ENCODE data around the gene GCNA.
"Not testable (repeated sequence)": the region's sequence is repeated elsewhere in the genome, so short reads cannot be mapped to it uniquely, and the experiment has no call there.

The GCNA gene

DNA sequence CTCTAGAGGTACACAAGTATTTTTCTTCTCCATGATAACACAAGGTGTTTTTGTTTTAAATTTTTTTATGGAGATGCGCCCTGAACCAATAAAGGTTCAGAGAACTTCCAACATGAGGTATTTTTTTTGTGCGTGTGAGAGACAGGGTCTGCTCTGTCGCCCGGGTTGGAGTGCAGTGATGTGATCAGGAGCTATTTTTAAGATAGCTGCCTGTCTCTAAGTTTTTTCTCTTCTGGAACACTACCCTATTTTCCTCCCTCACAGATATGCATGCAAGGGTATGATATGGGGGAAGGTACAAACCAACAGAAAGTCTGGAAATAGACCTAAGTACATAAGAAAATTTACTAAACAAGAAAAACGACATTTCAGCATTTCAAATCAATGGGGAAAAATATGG, 3.0 kb downstream of the GCNA start:
- Histone ChIP-seq H2AFZ (ENCODE audit: low read depth, low read length) (no peak overlapping the region), H3K4me1 (ENCODE audit: insufficient read depth, low read length) (no peaks in the 10 kb centered on the region), H3K9ac (ENCODE audit: low read depth, low read length) (no peak overlapping the region), H3K4me3 (ENCODE audit: low read depth in 1 of 2, low read length in 2 of 2) (no peak overlapping the region), H3K4me2 (ENCODE audit: insufficient read depth, low read length) (no peak overlapping the region), H3K27ac (ENCODE audit: low read length) (no peak overlapping the region), H3K79me2 (ENCODE audit: insufficient read depth, low read length) (no peaks in the 10 kb centered on the region), H4K20me1 (ENCODE audit: insufficient read depth, low read length) (no peaks in the 10 kb centered on the region), H3K36me3 (ENCODE audit: insufficient read depth, low read length) (peaks cover 16% of the 10 kb centered on the region; the same call in 1 of the 2 replicates), H3K9me3 (ENCODE audit: insufficient read depth, low read length, severe bottlenecking) (no peaks in the 10 kb centered on the region), H3K27me3 (ENCODE audit: insufficient read depth, low read length, poor library complexity) (no peaks in the 10 kb centered on the region)
- ATAC-seq (ENCODE audit: insufficient read depth, low read depth) (no peak), DNase-seq (no peak)
- TF ChIP-seq EZH2 (IDR thresholded peaks at IDR 0.05; ENCODE audit: borderline replicate concordance, low read depth, low read length, severe bottlenecking), result no peak
- TF ChIP-seq, protein P1, sequence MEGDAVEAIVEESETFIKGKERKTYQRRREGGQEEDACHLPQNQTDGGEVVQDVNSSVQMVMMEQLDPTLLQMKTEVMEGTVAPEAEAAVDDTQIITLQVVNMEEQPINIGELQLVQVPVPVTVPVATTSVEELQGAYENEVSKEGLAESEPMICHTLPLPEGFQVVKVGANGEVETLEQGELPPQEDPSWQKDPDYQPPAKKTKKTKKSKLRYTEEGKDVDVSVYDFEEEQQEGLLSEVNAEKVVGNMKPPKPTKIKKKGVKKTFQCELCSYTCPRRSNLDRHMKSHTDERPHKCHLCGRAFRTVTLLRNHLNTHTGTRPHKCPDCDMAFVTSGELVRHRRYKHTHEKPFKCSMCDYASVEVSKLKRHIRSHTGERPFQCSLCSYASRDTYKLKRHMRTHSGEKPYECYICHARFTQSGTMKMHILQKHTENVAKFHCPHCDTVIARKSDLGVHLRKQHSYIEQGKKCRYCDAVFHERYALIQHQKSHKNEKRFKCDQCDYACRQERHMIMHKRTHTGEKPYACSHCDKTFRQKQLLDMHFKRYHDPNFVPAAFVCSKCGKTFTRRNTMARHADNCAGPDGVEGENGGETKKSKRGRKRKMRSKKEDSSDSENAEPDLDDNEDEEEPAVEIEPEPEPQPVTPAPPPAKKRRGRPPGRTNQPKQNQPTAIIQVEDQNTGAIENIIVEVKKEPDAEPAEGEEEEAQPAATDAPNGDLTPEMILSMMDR (IDR thresholded peaks at IDR 0.05; ENCODE audit: borderline replicate concordance, extremely low read depth, low read length, poor library complexity, severe bottlenecking), result no peak

DNA sequence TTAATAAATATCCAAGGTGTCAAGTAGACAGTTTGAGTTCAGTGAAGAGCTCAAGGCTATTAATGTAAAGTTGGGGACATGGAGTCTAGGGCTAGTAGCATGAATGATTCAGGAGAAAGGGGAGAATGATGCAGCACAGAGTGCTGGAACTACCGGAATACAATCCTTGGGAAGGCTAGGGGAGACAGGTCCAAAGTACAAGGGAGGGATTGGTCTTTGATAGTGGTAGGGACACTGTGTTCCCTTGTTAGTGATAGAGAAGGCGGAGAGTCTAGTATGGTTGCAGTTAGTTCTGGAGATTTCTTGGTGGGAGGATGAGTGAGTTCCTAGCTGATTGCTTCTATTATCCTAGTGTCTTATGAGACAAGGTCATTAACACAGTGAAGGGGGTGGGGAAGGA, 8.7 kb downstream of the GCNA start:
- no peak overlapping the region for H3K4me2 ChIP-seq (ENCODE audit: insufficient read depth, low read length)
- H3K79me2 ChIP-seq (ENCODE audit: insufficient read depth, low read length), result no peaks in the 10 kb centered on the region
- DNase-seq, result no peak
- no peak overlapping the region for H3K27ac ChIP-seq (ENCODE audit: low read length)
- H2AFZ ChIP-seq (ENCODE audit: low read depth, low read length), result no peak overlapping the region
- H4K20me1 ChIP-seq (ENCODE audit: insufficient read depth, low read length), result no peaks in the 10 kb centered on the region
- no peaks in the 10 kb centered on the region for H3K9me3 ChIP-seq (ENCODE audit: insufficient read depth, low read length, severe bottlenecking)
- TF ChIP-seq, protein P1 (IDR thresholded peaks at IDR 0.05; ENCODE audit: borderline replicate concordance, extremely low read depth, low read length, poor library complexity, severe bottlenecking), result no peak
- no peak for TF ChIP-seq EZH2 (IDR thresholded peaks at IDR 0.05; ENCODE audit: borderline replicate concordance, low read depth, low read length, severe bottlenecking)
- H3K4me3 ChIP-seq (ENCODE audit: low read depth in 1 of 2, low read length in 2 of 2), result no peak overlapping the region
- ATAC-seq (ENCODE audit: insufficient read depth, low read depth), result no peak
- no peaks in the 10 kb centered on the region for H3K36me3 ChIP-seq (ENCODE audit: insufficient read depth, low read length)
- no peaks in the 10 kb centered on the region for H3K27me3 ChIP-seq (ENCODE audit: insufficient read depth, low read length, poor library complexity)
- no peak overlapping the region for H3K9ac ChIP-seq (ENCODE audit: low read depth, low read length)
- H3K4me1 ChIP-seq (ENCODE audit: insufficient read depth, low read length), result no peaks in the 10 kb centered on the region

DNA sequence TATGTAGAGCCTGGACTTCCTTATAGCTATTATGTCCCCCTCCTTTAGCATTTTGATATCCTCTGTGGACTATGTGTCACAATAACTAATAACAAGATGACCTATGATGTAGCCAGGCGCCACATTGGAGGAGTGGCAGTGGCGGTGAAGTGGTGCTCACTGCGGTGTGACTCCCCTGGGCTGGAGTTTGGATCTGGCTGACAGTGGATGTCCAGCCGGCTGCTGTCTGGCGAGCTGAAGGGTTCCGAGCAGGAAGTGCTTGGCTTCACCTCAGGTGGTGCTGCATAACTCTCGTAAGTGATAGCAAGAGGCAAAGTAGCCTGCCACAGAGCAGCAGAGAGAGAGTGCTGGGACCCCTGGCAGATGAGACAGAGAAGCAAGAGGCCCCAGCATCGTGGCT, 15.0 kb downstream of the GCNA start:
- H2AFZ ChIP-seq (ENCODE audit: low read depth, low read length); H3K9me3 ChIP-seq (ENCODE audit: insufficient read depth, low read length, severe bottlenecking); H3K27me3 ChIP-seq (ENCODE audit: insufficient read depth, low read length, poor library complexity); H3K9ac ChIP-seq (ENCODE audit: low read depth, low read length); H4K20me1 ChIP-seq (ENCODE audit: insufficient read depth, low read length); H3K4me2 ChIP-seq (ENCODE audit: insufficient read depth, low read length); ATAC-seq (ENCODE audit: insufficient read depth, low read depth); DNase-seq; H3K79me2 ChIP-seq (ENCODE audit: insufficient read depth, low read length); H3K36me3 ChIP-seq (ENCODE audit: insufficient read depth, low read length); H3K4me3 ChIP-seq (ENCODE audit: low read depth in 1 of 2, low read length in 2 of 2); H3K4me1 ChIP-seq (ENCODE audit: insufficient read depth, low read length); H3K27ac ChIP-seq (ENCODE audit: low read length): not testable (repeated sequence)

DNA sequence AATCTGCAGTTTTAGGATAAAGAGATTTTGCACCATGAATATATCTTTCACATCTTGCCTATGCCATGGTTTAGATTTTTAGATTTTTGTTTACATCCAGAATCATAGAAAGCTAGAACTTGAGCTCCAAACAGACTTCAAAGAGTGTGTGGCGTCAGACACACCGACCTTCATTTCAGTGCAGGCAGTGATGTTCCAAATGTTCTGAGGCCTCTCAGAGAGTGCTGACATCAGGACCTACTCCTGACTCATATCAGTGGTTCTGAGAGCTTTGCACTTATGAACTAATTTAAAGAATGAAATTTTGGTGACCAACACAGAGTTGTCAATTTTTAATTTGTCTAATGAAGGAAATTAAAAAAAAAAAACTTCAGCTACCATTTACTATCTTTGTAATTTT, 21.7 kb downstream of the GCNA start:
- no peak overlapping the region for H3K27ac ChIP-seq (ENCODE audit: low read length)

More for the DNA sequence above, 21.7 kb downstream of the GCNA start:
- Histone ChIP-seq H3K4me3 (ENCODE audit: low read depth in 1 of 2, low read length in 2 of 2) (no peak overlapping the region), H2AFZ (ENCODE audit: low read depth, low read length) (no peak overlapping the region), H3K4me1 (ENCODE audit: insufficient read depth, low read length) (no peaks in the 10 kb centered on the region), H3K27me3 (ENCODE audit: insufficient read depth, low read length, poor library complexity) (no peaks in the 10 kb centered on the region), H3K9ac (ENCODE audit: low read depth, low read length) (no peak overlapping the region), H4K20me1 (ENCODE audit: insufficient read depth, low read length) (no peaks in the 10 kb centered on the region), H3K4me2 (ENCODE audit: insufficient read depth, low read length) (no peak overlapping the region), H3K36me3 (ENCODE audit: insufficient read depth, low read length) (peaks cover 38% of the 10 kb centered on the region), H3K79me2 (ENCODE audit: insufficient read depth, low read length) (no peaks in the 10 kb centered on the region), H3K9me3 (ENCODE audit: insufficient read depth, low read length, severe bottlenecking) (no peaks in the 10 kb centered on the region)
- TF ChIP-seq EZH2 (IDR thresholded peaks at IDR 0.05; ENCODE audit: borderline replicate concordance, low read depth, low read length, severe bottlenecking), result no peak
- TF ChIP-seq, protein P1 (IDR thresholded peaks at IDR 0.05; ENCODE audit: borderline replicate concordance, extremely low read depth, low read length, poor library complexity, severe bottlenecking), result no peak
- DNase-seq (no peak), ATAC-seq (ENCODE audit: insufficient read depth, low read depth) (no peak)
